Thyroid gland (tissue), 4 donors: ENCODE data around the gene LCT. TPM values are rescaled to one million over a fixed set of nuclear protein-coding genes. Genes with fewer than 3 reads are reported as not detected.

Experiments used
- DNase-seq, 2 donors: peaks; one replicate each; pipeline ENCODE4 v3.0.0-alpha.2; 2019
- H3K27ac ChIP-seq, 3 donors: fragments of 200-600 bp; sonication (generic); 1 replicate in 2 of 3; 2 replicates in 1 of 3; pipeline ENCODE4 v1.5.1; 2016 to 2019; ENCODE audit warnings: mild to moderate bottlenecking in 1 of 3, moderate library complexity in 1 of 3
- H3K27me3 ChIP-seq: fragments of 200-600 bp; sonication (generic); one replicate; pipeline ENCODE4 v1.5.1; 2019
- H3K36me3 ChIP-seq, 2 donors: fragments of 200-600 bp; sonication (generic); one replicate each; pipeline ENCODE4 v1.5.1; 2016 to 2019
- H3K4me1 ChIP-seq, 2 donors: fragments of 200-600 bp; sonication (generic); one replicate each; pipeline ENCODE4 v1.5.1; 2017 to 2019
- H3K4me3 ChIP-seq, 3 donors: fragments of 200-600 bp; sonication (generic); replicated peaks in 1 of 3; 1 replicate in 2 of 3; 2 replicates in 1 of 3; pipeline ENCODE4 v1.5.1; 2016; ENCODE audit warnings: mild to moderate bottlenecking in 1 of 3
- H3K9me3 ChIP-seq: fragments of 200-600 bp; sonication (generic); one replicate; pipeline ENCODE4 v1.5.1; 2017
- POLR2A ChIP-seq, 2 donors: fragments of 450-650 bp; IDR thresholded peaks; one replicate each; pipeline ENCODE4 v1.6.1; 2017; ENCODE audit warnings: antibody characterized with exemption in 2 of 2, mild to moderate bottlenecking in 2 of 2, moderate library complexity in 1 of 2
- WGBS, 2 donors: methylation state at CpG; one replicate each; pipeline ENCODE4 v1.1.5; 2017; 5-methylcytosine and 5-hydroxymethylcytosine counted together
- intact Hi-C: fragments of 100-400 bp; cut with DNase I; formaldehyde crosslinking; loops from one replicate; pipeline ENCODE4 v1.15.1; 2023
- total RNA-seq, 4 donors: library from RNA; depleted of rRNA; stranded (reverse); fragments of >200 nt; gene quantifications; one replicate each; pipeline ENCODE4 v1.2.3, GENCODE V29; 2016
- TF ChIP-seq, protein P1 (sequence below), 6 experiments: fragments of 200-600 bp in 3 of 6; fragments of 450-650 bp in 3 of 6; sonication (generic) in 3 of 6; IDR thresholded peaks; one replicate each; pipeline ENCODE4 v1.5.1; 2016 to 2019; ENCODE audit warnings: antibody characterized with exemption in 6 of 6, mild to moderate bottlenecking in 2 of 6, inconsistent platforms in 1 of 6, moderate library complexity in 1 of 6

Gene LCT
- total RNA-seq, 4 donors from 2014 or later, result 0.24 TPM; not detected in 3

- Histone ChIP-seq H3K27ac (no peak overlapping the region), H3K9me3 (no peaks in the 10 kb centered on the region), H3K4me3 (no peak overlapping the region), H3K27me3 (no peaks in the 10 kb centered on the region), H3K4me1 (no peaks in the 10 kb centered on the region), H3K36me3 (peaks cover 54 to 70% of the 10 kb centered on the region in 2 donors)
- intact Hi-C loops, result no loop called here
- no peak for DNase-seq
- WGBS, 2 donors, result 93 to 98% methylated on average over 8 of the region's 8 CpGs
- TF ChIP-seq, protein P1, sequence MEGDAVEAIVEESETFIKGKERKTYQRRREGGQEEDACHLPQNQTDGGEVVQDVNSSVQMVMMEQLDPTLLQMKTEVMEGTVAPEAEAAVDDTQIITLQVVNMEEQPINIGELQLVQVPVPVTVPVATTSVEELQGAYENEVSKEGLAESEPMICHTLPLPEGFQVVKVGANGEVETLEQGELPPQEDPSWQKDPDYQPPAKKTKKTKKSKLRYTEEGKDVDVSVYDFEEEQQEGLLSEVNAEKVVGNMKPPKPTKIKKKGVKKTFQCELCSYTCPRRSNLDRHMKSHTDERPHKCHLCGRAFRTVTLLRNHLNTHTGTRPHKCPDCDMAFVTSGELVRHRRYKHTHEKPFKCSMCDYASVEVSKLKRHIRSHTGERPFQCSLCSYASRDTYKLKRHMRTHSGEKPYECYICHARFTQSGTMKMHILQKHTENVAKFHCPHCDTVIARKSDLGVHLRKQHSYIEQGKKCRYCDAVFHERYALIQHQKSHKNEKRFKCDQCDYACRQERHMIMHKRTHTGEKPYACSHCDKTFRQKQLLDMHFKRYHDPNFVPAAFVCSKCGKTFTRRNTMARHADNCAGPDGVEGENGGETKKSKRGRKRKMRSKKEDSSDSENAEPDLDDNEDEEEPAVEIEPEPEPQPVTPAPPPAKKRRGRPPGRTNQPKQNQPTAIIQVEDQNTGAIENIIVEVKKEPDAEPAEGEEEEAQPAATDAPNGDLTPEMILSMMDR (IDR thresholded peaks at IDR 0.05), result no peak
- TF ChIP-seq POLR2A (IDR thresholded peaks at IDR 0.05), result no peak
Measured at GRCh38 chr2:135768863-135769262, 68.1 kb downstream of the LCT start.

GRCh38 chr2:135762530-135762929, 74.5 kb downstream of the LCT start:
- H3K36me3 ChIP-seq, result peaks cover 38 to 61% of the 10 kb centered on the region in 2 donors

DNA sequence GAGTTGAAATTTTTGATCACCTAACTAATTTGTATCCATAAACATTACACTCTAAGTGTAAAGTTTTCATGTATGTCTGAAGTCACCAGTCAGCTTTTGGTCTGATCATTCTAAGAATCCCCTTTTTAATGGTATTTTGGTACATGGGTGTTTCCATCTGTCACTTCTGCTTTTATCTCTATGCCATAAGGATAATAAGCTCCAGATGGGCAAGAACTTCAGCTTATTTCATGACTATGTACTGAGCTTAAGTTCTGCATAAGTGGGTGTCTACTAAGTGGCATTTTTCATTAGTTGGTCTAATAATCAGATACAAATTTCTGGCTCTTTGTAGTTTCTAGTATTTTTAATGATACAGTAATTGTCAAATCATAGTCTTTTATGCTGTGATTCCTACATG, 75.0 kb downstream of the LCT start:
- no peaks in the 10 kb centered on the region for H3K4me1 ChIP-seq
- no peak overlapping the region for H3K27ac ChIP-seq
- TF ChIP-seq, protein P1 (IDR thresholded peaks at IDR 0.05), result no peak
- TF ChIP-seq POLR2A (IDR thresholded peaks at IDR 0.05), result no peak
- H3K9me3 ChIP-seq, result no peaks in the 10 kb centered on the region
- no peak for DNase-seq
- intact Hi-C loops, result no loop called here
- no peaks in the 10 kb centered on the region for H3K27me3 ChIP-seq
- H3K36me3 ChIP-seq, result peaks cover 39 to 65% of the 10 kb centered on the region in 2 donors
- H3K4me3 ChIP-seq, result no peak overlapping the region

More at GRCh38 chr2:135762530-135762929, 74.5 kb downstream of the LCT start:
- Histone ChIP-seq H3K27ac (no peak overlapping the region), H3K4me1 (no peaks in the 10 kb centered on the region), H3K4me3 (no peak overlapping the region), H3K9me3 (no peaks in the 10 kb centered on the region), H3K27me3 (no peaks in the 10 kb centered on the region)
- WGBS, 2 donors, result 88 to 93% methylated on average over 1 of the region's 1 CpG
- no peak for DNase-seq
- TF ChIP-seq, protein P1 (IDR thresholded peaks at IDR 0.05), result no peak
- intact Hi-C loops, result no loop called here

- H3K4me3 ChIP-seq, result no peak overlapping the region
- TF ChIP-seq, protein P1 (IDR thresholded peaks at IDR 0.05), result no peak
- no peak for TF ChIP-seq POLR2A (IDR thresholded peaks at IDR 0.05)
- peaks cover 53 to 73% of the 10 kb centered on the region in 2 donors for H3K36me3 ChIP-seq
- no peak overlapping the region for H3K27ac ChIP-seq
- H3K9me3 ChIP-seq, result no peaks in the 10 kb centered on the region
- 98 to 100% methylated on average over 1 of the region's 1 CpG for WGBS, 2 donors
- no peaks in the 10 kb centered on the region for H3K27me3 ChIP-seq
- intact Hi-C loops, result no loop called here
- DNase-seq, result no peak
- H3K4me1 ChIP-seq, result no peaks in the 10 kb centered on the region
Measured at GRCh38 chr2:135756692-135757091, 80.3 kb downstream of the LCT start.

DNA sequence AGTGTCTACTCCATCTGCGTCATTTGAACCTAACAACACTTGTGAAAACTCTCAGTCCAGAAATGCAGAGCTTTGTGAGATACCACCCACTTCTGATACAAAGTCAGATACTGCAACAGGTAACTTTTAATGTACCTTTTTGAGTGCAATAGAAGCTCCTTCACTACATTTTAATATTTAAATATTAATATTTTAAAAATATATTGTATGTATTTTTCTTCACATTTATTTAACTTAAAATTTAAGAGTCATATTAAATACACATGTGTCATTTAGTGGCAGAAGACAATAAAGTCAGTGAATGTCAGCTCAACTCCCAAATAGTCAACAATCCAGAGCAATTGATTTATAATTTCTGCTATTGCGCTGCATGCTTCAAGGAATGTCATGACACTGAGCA, 81.4 kb downstream of the LCT start:
- Histone ChIP-seq H3K36me3 (peaks cover 44 to 63% of the 10 kb centered on the region in 2 donors), H3K27ac (no peak overlapping the region), H3K27me3 (no peaks in the 10 kb centered on the region), H3K4me3 (no peak overlapping the region), H3K9me3 (no peaks in the 10 kb centered on the region), H3K4me1 (no peaks in the 10 kb centered on the region)
- TF ChIP-seq POLR2A (IDR thresholded peaks at IDR 0.05), result no peak
- TF ChIP-seq, protein P1 (IDR thresholded peaks at IDR 0.05), result no peak
- intact Hi-C loops, result no loop called here
- no peak for DNase-seq
- 98 to 99% methylated on average over 2 of the region's 2 CpGs for WGBS, 2 donors
